ENCODE measurements around the gene ZBTB7C. TPM values are rescaled to one million over a fixed set of nuclear protein-coding genes. Genes with fewer than 3 reads are reported as not detected.

The ZBTB7C gene
- total and polyA plus RNA-seq, 2 of the 4 experiments (the other 2 are of a cell fraction): not detected

GRCh38 chr18:48138660-48139430 lies 270.3 kb downstream of the ZBTB7C start:
- Histone ChIP-seq H4K5ac (ENCODE audit: low read depth, low read length) (no peak overlapping the region), H3K4me2 (ENCODE audit: low read depth, low read length) (no peak overlapping the region), H3K27ac (ENCODE audit: insufficient read depth, low read length) (no peak overlapping the region), H2AK5ac (ENCODE audit: low read depth, low read length) (no peak overlapping the region), H4K20me1 (ENCODE audit: insufficient read depth, low read length) (no peaks in the 10 kb centered on the region; the same call in 1 of the 2 replicates), H3K4me3 (ENCODE audit: insufficient read depth, low read depth, low read length) (no peak overlapping the region), H2BK20ac (ENCODE audit: low read depth, low read length) (no peak overlapping the region), H3K36me3 (ENCODE audit: control insufficient read depth, insufficient read depth, low read length) (no peaks in the 10 kb centered on the region), H2BK120ac (ENCODE audit: low read depth, low read length) (no peak overlapping the region), H3K9me1 (ENCODE audit: insufficient read depth, low read length) (no peaks in the 10 kb centered on the region), H3K18ac (ENCODE audit: low read depth, low read length) (no peak overlapping the region), H3K79me1 (ENCODE audit: low read depth in 1 of 2, low read length in 2 of 2) (no peaks in the 10 kb centered on the region), H3K14ac (replicated peaks; ENCODE audit: low read depth, low read length) (no peak overlapping the region), H2BK15ac (ENCODE audit: low read depth, low read length) (no peak overlapping the region), H3K27me3 (ENCODE audit: control insufficient read depth, insufficient read depth, low read length) (peaks cover 48% of the 10 kb centered on the region), H4K8ac (ENCODE audit: low read depth in 2 of 2, low read length in 2 of 2) (no peak overlapping the region), H2AFZ (replicated peaks; ENCODE audit: low read length, poor library complexity) (no peak overlapping the region), H4K91ac (ENCODE audit: insufficient read depth, low read depth, low read length) (no peak overlapping the region), H2BK5ac (ENCODE audit: low read depth, low read length, poor library complexity, severe bottlenecking) (no peak overlapping the region), H3K4ac (ENCODE audit: low read depth, low read length) (no peak overlapping the region), H3K56ac (ENCODE audit: extremely low read depth, insufficient read depth, low read length) (no peak overlapping the region), H3K9me3 (ENCODE audit: control insufficient read depth, insufficient read depth, low read length) (no peaks in the 10 kb centered on the region), H3K9ac (ENCODE audit: low read depth, low read length) (no peak overlapping the region), H3K23ac (ENCODE audit: low read depth, low read length) (no peak overlapping the region), H2AK9ac (replicated peaks; ENCODE audit: low read depth, low read length, poor library complexity) (no peak overlapping the region), H3K4me1 (ENCODE audit: control insufficient read depth, insufficient read depth, low read length) (no peaks in the 10 kb centered on the region)
- DNase-seq (no peak), ATAC-seq (ENCODE audit: low read depth) (no peak)
- 64% methylated on average over 2 of the region's 7 CpGs; no CpG with 5 or more reads in 1 of the 2 experiments for WGBS, 2 experiments (ENCODE audit: extremely low coverage in 2 of 2, insufficient read length in 1 of 2)
- intact Hi-C loops (cut with micrococcal nuclease): no loop called here
- BruUV-seq (replicated peaks): no TSS peak
- dilution Hi-C loops (cut with HindIII; ENCODE audit: low sequenced_read_pairs, unreplicated experiment): no loop called here
- ChIA-PET CTCF (no interaction called here), POLR2A (ENCODE audit: unreplicated experiment) (no interaction called here)
- TF ChIP-seq MAFK (IDR thresholded peaks at IDR 0.05; ENCODE audit: low read depth, low read length) (no peak), NFE2L2 (IDR thresholded peaks at IDR 0.05; ENCODE audit: low read depth, low read length) (no peak), SMC3 (IDR thresholded peaks at IDR 0.05; ENCODE audit: low read depth, low read length) (no peak), USF2 (IDR thresholded peaks at IDR 0.05; ENCODE audit: low read depth, low read length) (no peak), MAZ (IDR thresholded peaks at IDR 0.05; ENCODE audit: borderline replicate concordance, low read depth, low read length) (no peak), POLR2A (IDR thresholded peaks at IDR 0.05; ENCODE audit: low read depth, low read length) (no peak), RCOR1 (IDR thresholded peaks at IDR 0.05; ENCODE audit: insufficient replicate concordance, low read length) (no peak), FOS (IDR thresholded peaks at IDR 0.05; ENCODE audit: low read depth, low read length) (no peak), BHLHE40 (IDR thresholded peaks at IDR 0.05; ENCODE audit: low read depth, low read length) (no peak), CHD1 (IDR thresholded peaks at IDR 0.05; ENCODE audit: low read depth, low read length) (no peak), MXI1 (IDR thresholded peaks at IDR 0.05; ENCODE audit: borderline replicate concordance, low read depth, low read length) (no peak), RAD21 (IDR thresholded peaks at IDR 0.05; ENCODE audit: low read length) (no peak), CEBPB (IDR thresholded peaks at IDR 0.05; ENCODE audit: low read depth, low read length) (no peak), CTCF (conservative IDR thresholded peaks at IDR 0.05; ENCODE audit: low read depth, low read length) (no peak), RFX5 (IDR thresholded peaks at IDR 0.05; ENCODE audit: low read depth, low read length) (no peak)
- TF ChIP-seq, protein P1, sequence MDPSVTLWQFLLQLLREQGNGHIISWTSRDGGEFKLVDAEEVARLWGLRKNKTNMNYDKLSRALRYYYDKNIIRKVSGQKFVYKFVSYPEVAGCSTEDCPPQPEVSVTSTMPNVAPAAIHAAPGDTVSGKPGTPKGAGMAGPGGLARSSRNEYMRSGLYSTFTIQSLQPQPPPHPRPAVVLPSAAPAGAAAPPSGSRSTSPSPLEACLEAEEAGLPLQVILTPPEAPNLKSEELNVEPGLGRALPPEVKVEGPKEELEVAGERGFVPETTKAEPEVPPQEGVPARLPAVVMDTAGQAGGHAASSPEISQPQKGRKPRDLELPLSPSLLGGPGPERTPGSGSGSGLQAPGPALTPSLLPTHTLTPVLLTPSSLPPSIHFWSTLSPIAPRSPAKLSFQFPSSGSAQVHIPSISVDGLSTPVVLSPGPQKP (IDR thresholded peaks at IDR 0.05; ENCODE audit: borderline replicate concordance, low read depth, low read length): no peak
- in situ Hi-C loops (cut with MboI; ENCODE audit: low sequenced_read_pairs): no loop called here
